Endothelial cell of umbilical vein (primary cell): ENCODE data around the gene MARVELD1.

Experiments
- CTCF ChIP-seq, 2 donors: IDR thresholded peaks; 1 replicate in 1 of 2; 2 replicates in 1 of 2; pipeline ENCODE4 v1.5.1; 2011; ENCODE audit warnings: low read length in 2 of 2, mild to moderate bottlenecking in 2 of 2, moderate library complexity in 2 of 2, control low read depth in 1 of 2, inconsistent platforms in 1 of 2, low read depth in 1 of 2; ENCODE audit not compliant: insufficient read depth in 1 of 2; ENCODE audit errors: extremely low read depth in 1 of 2
- EZH2 ChIP-seq: IDR thresholded peaks from 2 replicates; pipeline ENCODE4 v1.6.1; 2012; ENCODE audit warnings: borderline replicate concordance, low read depth, mild to moderate bottlenecking, moderate library complexity, low read length, inconsistent platforms; ENCODE audit not compliant: severe bottlenecking

- TF ChIP-seq EZH2 = no peak
- no peak for TF ChIP-seq CTCF (IDR thresholded peaks at IDR 0.05; ENCODE audit: extremely low read depth in 1 of 2, insufficient read depth in 1 of 2, low read depth in 1 of 2, low read length in 2 of 2)
These were observed 29.8 kb downstream of the MARVELD1 start for GRCh38 chr10:97743169-97743943.
